Activated CD4-positive, CD25-positive, alpha-beta regulatory T cell treated with anti-CD3 and anti-CD28 coated beads, Interleukin-2, amount 50 U/mL, for 24 hours (primary cell): ENCODE results near the gene EXOC3L4.

Source experiments
- ATAC-seq, 2 donors: fragments of 150-1000 bp; cut with Tn5 transposase; one replicate each; pipeline ENCODE4 v1.10.0; 2021; ENCODE audit warnings: mild to moderate bottlenecking in 1 of 2, moderate library complexity in 1 of 2

EXOC3L4 gene

GRCh38 chr14:103122585-103122946 lies 28.0 kb downstream of the EXOC3L4 start:
- ATAC-seq = no peak

- ATAC-seq = peak in 1 of 2 donors; percentile 30
Observed at GRCh38 chr14:103122947-103123633, 28.6 kb downstream of the EXOC3L4 start, which contains the start of gene TNFAIP2. Gene TNFAIP2, plus strand, starts transcription at chr14:103123461. Its CDS starts 2,997 bp downstream, at chr14:103126458.

GRCh38 chr14:103123634-103124500 lies 29.3 kb downstream of the EXOC3L4 start:
- no peak for ATAC-seq

- ATAC-seq = no peak
Observed at GRCh38 chr14:103124501-103125001, 30.0 kb downstream of the EXOC3L4 start.

GRCh38 chr14:103125098-103126070 lies 30.9 kb downstream of the EXOC3L4 start:
- ATAC-seq = no peak

GRCh38 chr14:103126088-103126872 lies 31.8 kb downstream of the EXOC3L4 start:
- ATAC-seq = no peak

- no peak for ATAC-seq
Observed at GRCh38 chr14:103126873-103127304, 32.4 kb downstream of the EXOC3L4 start.

- no peak for ATAC-seq
Observed at GRCh38 chr14:103127356-103127755, 32.8 kb downstream of the EXOC3L4 start.

GRCh38 chr14:103127861-103128598 lies 33.5 kb downstream of the EXOC3L4 start:
- no peak for ATAC-seq

GRCh38 chr14:103128631-103129300 lies 34.2 kb downstream of the EXOC3L4 start:
- ATAC-seq = no peak

- no peak for ATAC-seq
Observed at GRCh38 chr14:103129301-103130016, 34.9 kb downstream of the EXOC3L4 start.

GRCh38 chr14:103130017-103130764 lies 35.7 kb downstream of the EXOC3L4 start:
- ATAC-seq = no peak

GRCh38 chr14:103130965-103131364 lies 36.4 kb downstream of the EXOC3L4 start:
- ATAC-seq = no peak

- ATAC-seq = no peak
Observed at GRCh38 chr14:103131580-103131979, 37.1 kb downstream of the EXOC3L4 start.

- no peak for ATAC-seq
Observed at GRCh38 chr14:103132381-103133209, 38.1 kb downstream of the EXOC3L4 start.

- no peak for ATAC-seq
Observed at GRCh38 chr14:103133210-103134140, 39.0 kb downstream of the EXOC3L4 start.

- ATAC-seq = no peak
Observed at GRCh38 chr14:103134405-103134804, 39.9 kb downstream of the EXOC3L4 start.
